HL-60 (cell line): ENCODE measurements around the gene GSAP.

Experiments used
- DNase-seq, 2 experiments: peaks; one replicate each; pipeline ENCODE4 v3.0.0-alpha.2; 2010 to 2020; ENCODE audit warnings: low read depth in 1 of 2, low spot score in 1 of 2
- H3K27ac ChIP-seq: fragments of 250-450 bp; sonication (Bioruptor Pico); replicated peaks from 2 replicates; pipeline ENCODE4 v1.5.1; 2020; ENCODE audit warnings: mild to moderate bottlenecking, moderate library complexity
- H3K27me3 ChIP-seq: fragments of 250-450 bp; sonication (Bioruptor Pico); 2 replicates; pipeline ENCODE4 v1.5.1; 2021; ENCODE audit warnings: mild to moderate bottlenecking, moderate library complexity; ENCODE audit not compliant: insufficient read depth, poor library complexity, severe bottlenecking
- H3K4me3 ChIP-seq: replicated peaks from 2 replicates; pipeline ENCODE4 v1.5.1; 2011; ENCODE audit warnings: mild to moderate bottlenecking, control low read depth, low read length; ENCODE audit not compliant: insufficient read depth
- GABPA ChIP-seq: IDR thresholded peaks from 2 replicates; pipeline ENCODE4 v1.6.1; 2012; ENCODE audit warnings: low read depth
- POLR2AphosphoS5 ChIP-seq: IDR thresholded peaks from 2 replicates; pipeline ENCODE4 v1.6.1; 2012; ENCODE audit warnings: low read depth
- REST ChIP-seq: IDR thresholded peaks from 2 replicates; pipeline ENCODE4 v1.6.1; 2012; ENCODE audit warnings: low read depth; ENCODE audit not compliant: insufficient replicate concordance
- SPI1 ChIP-seq: IDR thresholded peaks from 2 replicates; pipeline ENCODE4 v1.6.1; 2012; ENCODE audit warnings: low read depth, mild to moderate bottlenecking, borderline replicate concordance
- TF ChIP-seq, protein P1 (sequence below): IDR thresholded peaks from one replicate; pipeline ENCODE4 v1.5.1; 2011; ENCODE audit warnings: low read length, control low read depth, inconsistent platforms; ENCODE audit not compliant: insufficient read depth

Gene GSAP

DNA sequence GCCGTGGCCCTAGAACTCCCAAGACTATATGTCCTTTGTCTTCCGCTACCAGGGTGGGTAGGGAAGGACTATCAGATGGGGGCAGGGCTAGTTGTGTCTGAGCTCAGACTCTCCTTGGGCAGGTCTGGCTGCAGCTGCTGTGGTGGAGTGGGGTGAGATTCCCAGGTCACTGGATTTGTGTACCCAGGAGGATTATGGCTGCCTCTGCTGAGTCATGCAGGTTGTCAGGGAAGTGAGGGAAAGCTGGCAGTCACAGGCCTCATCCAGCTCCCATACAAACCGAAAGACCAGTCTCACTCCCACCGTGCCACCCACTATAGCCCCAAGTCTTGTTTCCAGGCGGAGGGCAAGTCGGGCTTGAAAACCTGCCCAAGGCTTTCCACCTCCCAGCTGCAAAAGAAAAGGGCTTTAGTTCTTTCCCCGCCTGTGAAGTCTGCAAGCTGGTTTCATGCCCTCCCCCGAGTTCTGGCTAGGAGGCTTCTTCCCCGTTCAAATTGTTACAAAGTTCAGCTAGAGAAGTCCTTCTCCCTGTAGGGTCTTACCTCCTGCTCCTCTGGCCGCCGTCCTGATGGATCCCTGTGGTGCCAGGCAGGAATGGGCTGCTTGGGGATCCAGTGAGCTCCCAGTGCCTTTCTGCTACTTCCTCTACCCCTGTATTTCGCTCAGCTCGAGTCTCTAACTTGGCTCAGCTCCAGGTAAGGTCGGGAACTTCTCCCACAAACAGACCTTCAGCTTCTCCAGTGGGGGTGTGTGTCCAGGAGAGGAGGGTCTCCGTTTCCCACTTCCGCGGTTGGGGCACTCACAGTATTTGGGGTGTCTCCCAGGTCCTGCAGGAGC lies 109.7 kb downstream of the GSAP start:
- peak in 1 of 2 experiments; percentile 76 for DNase-seq
- Histone ChIP-seq H3K27ac (peak overlapping the region; percentile 84), H3K27me3 (no peaks in the 10 kb centered on the region), H3K4me3 (no peak overlapping the region)
- TF ChIP-seq SPI1 (no peak), REST (no peak), GABPA (no peak), POLR2AphosphoS5 (0 out of 2 replicates have a peak, but pooled peaks have one; percentile 37)
- TF ChIP-seq, protein P1, sequence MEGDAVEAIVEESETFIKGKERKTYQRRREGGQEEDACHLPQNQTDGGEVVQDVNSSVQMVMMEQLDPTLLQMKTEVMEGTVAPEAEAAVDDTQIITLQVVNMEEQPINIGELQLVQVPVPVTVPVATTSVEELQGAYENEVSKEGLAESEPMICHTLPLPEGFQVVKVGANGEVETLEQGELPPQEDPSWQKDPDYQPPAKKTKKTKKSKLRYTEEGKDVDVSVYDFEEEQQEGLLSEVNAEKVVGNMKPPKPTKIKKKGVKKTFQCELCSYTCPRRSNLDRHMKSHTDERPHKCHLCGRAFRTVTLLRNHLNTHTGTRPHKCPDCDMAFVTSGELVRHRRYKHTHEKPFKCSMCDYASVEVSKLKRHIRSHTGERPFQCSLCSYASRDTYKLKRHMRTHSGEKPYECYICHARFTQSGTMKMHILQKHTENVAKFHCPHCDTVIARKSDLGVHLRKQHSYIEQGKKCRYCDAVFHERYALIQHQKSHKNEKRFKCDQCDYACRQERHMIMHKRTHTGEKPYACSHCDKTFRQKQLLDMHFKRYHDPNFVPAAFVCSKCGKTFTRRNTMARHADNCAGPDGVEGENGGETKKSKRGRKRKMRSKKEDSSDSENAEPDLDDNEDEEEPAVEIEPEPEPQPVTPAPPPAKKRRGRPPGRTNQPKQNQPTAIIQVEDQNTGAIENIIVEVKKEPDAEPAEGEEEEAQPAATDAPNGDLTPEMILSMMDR, result no peak

DNA sequence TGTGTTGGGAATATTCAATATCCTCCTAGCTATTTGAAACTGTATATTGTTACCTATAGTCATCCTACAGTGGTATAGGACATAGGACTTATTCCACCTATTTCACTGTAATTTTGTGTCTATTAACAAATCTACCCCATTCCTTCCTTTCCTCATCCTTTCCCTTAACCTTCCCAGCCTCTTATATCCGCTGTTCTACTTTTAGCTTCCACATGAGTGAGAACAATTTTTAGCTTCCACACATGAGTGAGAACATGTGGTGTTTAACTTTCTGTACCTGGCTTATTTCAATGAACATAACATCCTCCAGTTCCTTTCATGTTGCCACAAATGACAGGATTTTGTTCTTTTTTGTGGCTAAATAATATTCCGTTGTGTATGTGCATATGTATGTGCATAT lies 120.6 kb downstream of the GSAP start:
- TF ChIP-seq SPI1 (no peak), REST (no peak), POLR2AphosphoS5 (no peak), GABPA (no peak)
- TF ChIP-seq, protein P1, result no peak
- no peaks in the 10 kb centered on the region for H3K27me3 ChIP-seq
- DNase-seq, result no peak
- H3K27ac ChIP-seq, result no peak overlapping the region
- H3K4me3 ChIP-seq, result no peak overlapping the region

GRCh38 chr7:77293046-77293445 lies 123.1 kb downstream of the GSAP start:
- Histone ChIP-seq H3K27ac (no peak overlapping the region), H3K27me3 (no peaks in the 10 kb centered on the region), H3K4me3 (no peak overlapping the region)
- no peak for TF ChIP-seq POLR2AphosphoS5
- DNase-seq, result no peak

- Histone ChIP-seq H3K27me3 (no peaks in the 10 kb centered on the region), H3K4me3 (no peak overlapping the region), H3K27ac (no peak overlapping the region)
- TF ChIP-seq SPI1 (no peak), POLR2AphosphoS5 (no peak), REST (no peak), GABPA (no peak)
- no peak for DNase-seq
Measured at GRCh38 chr7:77290425-77290824, 125.7 kb downstream of the GSAP start.
